ENCODE measurements around the gene SH3BP1. TPM values are rescaled to one million over a fixed set of nuclear protein-coding genes. Genes with fewer than 3 reads are reported as not detected.

SH3BP1 gene
- total and polyA plus RNA-seq, 9 of the 15 experiments (the other 6 are each of a cell fraction or from before 2014, with no cell fraction given): 0.10 to 36.2 (median 10.4) TPM

DNA sequence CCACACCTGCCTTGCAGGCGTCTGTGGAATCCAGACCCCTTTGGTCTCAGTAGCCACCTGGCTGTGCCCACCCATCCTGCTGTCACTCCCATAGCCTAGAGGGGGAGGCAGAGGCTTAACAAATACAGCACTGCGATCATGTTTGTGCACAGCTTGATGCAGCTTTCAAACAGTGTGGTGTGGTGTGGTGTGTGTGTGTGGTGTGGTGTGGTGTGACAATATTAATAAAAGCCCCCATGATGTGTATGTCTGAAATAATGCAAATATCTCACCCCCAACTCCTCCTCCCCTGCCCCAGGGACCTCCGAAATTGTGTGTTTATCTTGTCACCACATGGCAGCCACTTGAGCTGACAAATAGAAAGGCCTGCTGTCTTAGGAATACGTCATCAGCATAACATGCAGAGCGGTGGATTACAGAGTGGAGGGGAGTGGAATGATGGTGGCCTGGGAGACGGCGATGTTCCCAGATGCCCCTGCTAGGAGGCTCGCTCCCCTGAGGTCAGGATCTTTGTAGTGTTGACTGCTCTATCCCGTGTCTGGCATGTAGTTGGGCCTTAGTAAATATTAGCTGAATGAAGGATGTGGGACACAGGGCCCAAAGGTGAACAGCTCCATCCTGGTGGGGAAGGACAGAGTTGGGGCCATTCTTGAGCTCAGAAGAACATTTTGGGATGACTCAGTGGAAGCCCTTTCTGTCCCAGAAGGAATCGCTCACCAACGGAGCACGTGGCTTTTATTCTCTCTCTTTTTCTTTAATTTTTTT, 21.9 kb downstream of the SH3BP1 start (continued):
- no peak for TF ChIP-seq BCLAF1 (IDR thresholded peaks at IDR 0.05; ENCODE audit: borderline replicate concordance in 1 of 2, control insufficient read depth in 1 of 2, low read depth in 2 of 2, low read length in 1 of 2)
- TF ChIP-seq TCFL5 (CRISPR knock-in tag; conservative IDR thresholded peaks at IDR 0.05): no peak
- no peak for TF ChIP-seq LARP7 (IDR thresholded peaks at IDR 0.05)
- TF ChIP-seq, protein P1, sequence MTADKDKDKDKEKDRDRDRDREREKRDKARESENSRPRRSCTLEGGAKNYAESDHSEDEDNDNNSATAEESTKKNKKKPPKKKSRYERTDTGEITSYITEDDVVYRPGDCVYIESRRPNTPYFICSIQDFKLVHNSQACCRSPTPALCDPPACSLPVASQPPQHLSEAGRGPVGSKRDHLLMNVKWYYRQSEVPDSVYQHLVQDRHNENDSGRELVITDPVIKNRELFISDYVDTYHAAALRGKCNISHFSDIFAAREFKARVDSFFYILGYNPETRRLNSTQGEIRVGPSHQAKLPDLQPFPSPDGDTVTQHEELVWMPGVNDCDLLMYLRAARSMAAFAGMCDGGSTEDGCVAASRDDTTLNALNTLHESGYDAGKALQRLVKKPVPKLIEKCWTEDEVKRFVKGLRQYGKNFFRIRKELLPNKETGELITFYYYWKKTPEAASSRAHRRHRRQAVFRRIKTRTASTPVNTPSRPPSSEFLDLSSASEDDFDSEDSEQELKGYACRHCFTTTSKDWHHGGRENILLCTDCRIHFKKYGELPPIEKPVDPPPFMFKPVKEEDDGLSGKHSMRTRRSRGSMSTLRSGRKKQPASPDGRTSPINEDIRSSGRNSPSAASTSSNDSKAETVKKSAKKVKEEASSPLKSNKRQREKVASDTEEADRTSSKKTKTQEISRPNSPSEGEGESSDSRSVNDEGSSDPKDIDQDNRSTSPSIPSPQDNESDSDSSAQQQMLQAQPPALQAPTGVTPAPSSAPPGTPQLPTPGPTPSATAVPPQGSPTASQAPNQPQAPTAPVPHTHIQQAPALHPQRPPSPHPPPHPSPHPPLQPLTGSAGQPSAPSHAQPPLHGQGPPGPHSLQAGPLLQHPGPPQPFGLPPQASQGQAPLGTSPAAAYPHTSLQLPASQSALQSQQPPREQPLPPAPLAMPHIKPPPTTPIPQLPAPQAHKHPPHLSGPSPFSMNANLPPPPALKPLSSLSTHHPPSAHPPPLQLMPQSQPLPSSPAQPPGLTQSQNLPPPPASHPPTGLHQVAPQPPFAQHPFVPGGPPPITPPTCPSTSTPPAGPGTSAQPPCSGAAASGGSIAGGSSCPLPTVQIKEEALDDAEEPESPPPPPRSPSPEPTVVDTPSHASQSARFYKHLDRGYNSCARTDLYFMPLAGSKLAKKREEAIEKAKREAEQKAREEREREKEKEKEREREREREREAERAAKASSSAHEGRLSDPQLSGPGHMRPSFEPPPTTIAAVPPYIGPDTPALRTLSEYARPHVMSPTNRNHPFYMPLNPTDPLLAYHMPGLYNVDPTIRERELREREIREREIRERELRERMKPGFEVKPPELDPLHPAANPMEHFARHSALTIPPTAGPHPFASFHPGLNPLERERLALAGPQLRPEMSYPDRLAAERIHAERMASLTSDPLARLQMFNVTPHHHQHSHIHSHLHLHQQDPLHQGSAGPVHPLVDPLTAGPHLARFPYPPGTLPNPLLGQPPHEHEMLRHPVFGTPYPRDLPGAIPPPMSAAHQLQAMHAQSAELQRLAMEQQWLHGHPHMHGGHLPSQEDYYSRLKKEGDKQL (CRISPR knock-in tag; IDR thresholded peaks at IDR 0.05; ENCODE audit: borderline replicate concordance): no peak
- TF ChIP-seq ZFPM2 (CRISPR knock-in tag; IDR thresholded peaks at IDR 0.05): no peak
- TF ChIP-seq ZNF263 (CRISPR knock-in tag; IDR thresholded peaks at IDR 0.05; ENCODE audit: borderline replicate concordance): no peak
- TF ChIP-seq, protein P2, sequence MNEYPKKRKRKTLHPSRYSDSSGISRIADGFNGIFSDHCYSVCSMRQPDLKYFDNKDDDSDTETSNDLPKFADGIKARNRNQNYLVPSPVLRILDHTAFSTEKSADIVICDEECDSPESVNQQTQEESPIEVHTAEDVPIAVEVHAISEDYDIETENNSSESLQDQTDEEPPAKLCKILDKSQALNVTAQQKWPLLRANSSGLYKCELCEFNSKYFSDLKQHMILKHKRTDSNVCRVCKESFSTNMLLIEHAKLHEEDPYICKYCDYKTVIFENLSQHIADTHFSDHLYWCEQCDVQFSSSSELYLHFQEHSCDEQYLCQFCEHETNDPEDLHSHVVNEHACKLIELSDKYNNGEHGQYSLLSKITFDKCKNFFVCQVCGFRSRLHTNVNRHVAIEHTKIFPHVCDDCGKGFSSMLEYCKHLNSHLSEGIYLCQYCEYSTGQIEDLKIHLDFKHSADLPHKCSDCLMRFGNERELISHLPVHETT (CRISPR knock-in tag; conservative IDR thresholded peaks at IDR 0.05 in 1 of 2, IDR thresholded peaks at IDR 0.05 in 1 of 2): no peak
- TF ChIP-seq HDAC2 (IDR thresholded peaks at IDR 0.05): no peak
- no peak for TF ChIP-seq ZNF609 (CRISPR knock-in tag; IDR thresholded peaks at IDR 0.05; ENCODE audit: borderline replicate concordance)
- TF ChIP-seq TAF7 (tag; IDR thresholded peaks at IDR 0.05): no peak
